Cerebellar cortex (tissue), 1 donor: Measurements from ENCODE around the gene MMAA.
A peak's percentile ranks its signal among the peaks of the same experiment; 100 is the strongest.
"Not testable (repeated sequence)": the region's sequence is repeated elsewhere in the genome, so short reads cannot be mapped to it uniquely, and the experiment has no call there.

Experiments
- DNase-seq: peaks from one replicate; pipeline ENCODE4 v3.0.0-alpha.2; 2015; ENCODE audit warnings: low spot score

The MMAA gene

DNA sequence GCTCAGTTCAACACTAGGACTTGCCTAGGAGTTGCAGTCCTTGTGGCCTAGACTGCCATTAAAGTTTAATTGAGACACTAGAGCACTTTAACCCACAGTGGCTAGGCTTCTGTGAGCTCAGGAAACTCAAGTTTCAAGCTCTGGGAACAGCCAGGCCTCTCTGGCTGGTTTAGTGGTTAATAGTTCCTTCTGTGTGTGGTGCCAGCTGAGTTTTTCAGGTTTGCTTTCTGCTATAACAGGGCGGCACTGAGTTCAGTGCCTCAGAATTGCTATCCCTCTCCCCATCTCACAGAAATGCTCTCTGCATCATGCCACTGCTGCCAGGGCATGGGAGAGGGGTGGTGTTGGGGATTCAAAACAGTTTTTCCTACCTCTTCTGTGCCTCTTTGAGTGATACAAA lies 15.9 kb downstream of the MMAA start:
- no peak for DNase-seq

DNA sequence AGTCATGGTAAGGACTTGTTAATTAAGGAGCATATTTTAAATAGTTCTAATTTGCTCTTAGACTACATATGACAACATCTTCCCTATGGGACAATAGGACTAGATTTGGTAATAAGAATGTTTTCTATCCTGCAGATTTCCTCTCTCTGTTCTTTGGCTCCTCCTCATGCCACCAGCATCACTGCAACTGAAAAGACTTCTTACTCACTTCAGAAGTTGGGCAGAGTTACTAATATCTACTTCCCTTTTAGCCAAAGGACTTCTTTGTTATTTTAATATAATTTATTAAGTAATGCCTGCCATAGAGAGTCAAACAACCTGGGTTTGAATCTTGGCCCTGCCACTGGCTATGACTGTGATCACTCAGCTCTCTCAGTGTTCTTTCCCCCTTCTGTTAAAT lies 16.4 kb downstream of the MMAA start:
- DNase-seq = no peak

DNA sequence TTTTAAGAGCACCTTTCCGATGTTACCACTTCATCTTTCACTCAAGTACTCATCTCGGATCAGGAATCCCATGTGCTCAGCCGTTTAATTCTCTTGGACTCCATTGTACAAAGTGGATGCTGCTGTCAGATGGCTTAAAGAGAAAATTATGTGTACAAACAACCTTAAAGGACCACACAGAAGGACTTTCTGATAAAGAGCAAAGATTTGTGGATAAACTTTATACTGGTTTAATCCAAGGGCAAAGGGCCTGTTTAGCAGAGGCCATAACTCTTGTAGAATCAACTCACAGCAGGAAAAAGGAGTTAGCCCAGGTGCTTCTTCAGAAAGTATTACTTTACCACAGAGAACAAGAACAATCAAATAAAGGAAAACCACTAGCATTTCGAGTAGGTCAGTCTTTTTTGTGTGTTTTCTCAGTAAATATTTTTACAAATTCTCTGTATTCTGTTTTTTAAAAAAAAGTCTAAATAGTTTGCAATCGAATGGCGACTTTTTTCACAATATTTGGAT lies 20.1 kb downstream of the MMAA start:
- DNase-seq = no peak

DNA sequence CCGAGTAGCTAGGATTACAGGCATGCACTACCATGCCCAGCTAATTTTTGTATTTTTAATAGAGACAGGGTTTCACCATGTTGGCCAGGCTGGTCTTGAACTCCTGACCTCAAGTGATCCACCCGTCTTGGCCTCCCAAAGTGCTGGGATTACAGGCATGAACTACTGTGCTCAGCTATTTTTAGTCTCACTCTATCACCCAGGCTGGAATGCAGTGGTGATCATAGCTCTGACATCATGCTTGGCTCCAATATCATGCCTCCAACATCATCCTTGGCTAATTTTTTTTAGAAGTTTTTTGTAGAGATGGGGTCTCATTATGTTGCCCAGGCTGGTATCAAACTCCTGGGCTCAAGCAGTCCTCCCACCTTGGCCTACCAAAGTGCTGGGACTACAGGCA lies 21.1 kb downstream of the MMAA start:
- not testable (repeated sequence) for DNase-seq

DNA sequence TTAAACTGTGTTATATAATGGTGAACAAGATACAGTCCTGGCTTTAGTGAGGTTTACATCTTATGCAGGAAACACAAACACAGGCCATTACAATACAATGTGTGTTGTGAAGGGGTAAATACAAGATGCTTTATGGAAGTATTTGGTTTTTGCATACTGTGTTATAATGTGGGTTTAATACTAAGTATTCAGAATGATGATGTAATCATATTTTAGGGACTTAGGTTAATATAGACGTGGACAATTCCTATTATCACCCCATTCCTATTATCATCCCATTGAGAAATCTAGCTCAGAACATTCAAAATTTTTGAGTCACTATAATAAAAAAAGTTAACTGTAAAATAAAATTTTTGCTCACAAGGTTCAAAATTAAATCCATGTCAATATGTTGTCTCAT lies 24.1 kb downstream of the MMAA start:
- DNase-seq = no peak

DNA sequence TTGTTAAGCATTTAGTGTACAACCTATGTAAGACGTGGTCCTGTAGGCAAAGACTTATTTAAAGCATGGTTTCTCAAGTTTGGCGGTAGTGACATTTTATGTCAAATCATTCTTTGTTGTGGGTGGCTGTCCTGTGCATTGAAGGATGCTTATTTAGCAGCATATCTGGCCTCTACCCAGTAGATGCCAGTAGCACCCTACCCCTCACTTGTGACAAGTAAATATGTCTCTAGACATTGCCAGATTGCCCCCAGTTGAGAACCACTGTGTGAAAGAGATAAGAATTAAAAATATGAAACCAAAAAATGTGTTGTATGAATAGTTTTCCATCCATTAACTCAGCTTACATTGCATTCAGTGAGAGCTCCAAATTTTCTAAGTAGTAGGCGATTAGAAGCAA lies 25.5 kb downstream of the MMAA start:
- peak; percentile 9 for DNase-seq

DNA sequence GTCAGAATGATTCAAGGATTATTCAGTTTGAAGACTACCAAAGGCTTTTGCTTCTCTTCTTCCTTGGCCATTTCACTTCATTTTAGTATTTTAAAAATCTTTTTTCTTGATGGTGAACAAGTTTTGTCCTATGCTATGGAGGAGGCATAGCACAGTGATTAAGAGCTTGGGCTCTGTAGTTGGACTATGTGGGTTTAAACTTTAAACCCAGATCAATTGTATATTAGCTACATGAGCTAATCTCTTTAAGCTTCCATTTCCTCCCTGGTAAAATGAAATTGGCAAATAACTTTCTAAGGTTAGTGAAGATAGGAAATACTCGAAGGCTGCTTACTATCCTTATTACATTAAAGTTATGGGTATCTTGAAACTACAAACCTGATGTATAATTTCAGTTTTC lies 37.0 kb downstream of the MMAA start:
- DNase-seq = no peak

DNA sequence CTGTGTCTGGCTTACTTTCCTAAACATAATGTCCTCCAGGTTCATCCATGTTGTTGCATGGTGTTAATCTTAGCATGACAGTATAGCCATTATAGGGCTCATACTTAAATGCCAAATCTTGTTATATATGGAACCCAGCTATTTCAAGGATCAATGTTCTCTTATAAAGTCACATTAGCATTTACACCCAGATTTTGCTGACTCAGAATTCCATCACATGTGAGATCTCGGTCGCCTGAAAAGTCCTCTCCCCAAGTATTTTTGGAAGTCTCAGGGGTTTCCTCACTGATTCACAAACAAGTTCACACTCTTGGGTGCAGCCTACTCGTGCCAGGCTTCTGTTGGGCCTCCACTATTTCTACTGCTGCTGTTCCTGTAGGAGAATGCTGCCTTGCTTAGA lies 40.9 kb downstream of the MMAA start:
- DNase-seq = no peak

DNA sequence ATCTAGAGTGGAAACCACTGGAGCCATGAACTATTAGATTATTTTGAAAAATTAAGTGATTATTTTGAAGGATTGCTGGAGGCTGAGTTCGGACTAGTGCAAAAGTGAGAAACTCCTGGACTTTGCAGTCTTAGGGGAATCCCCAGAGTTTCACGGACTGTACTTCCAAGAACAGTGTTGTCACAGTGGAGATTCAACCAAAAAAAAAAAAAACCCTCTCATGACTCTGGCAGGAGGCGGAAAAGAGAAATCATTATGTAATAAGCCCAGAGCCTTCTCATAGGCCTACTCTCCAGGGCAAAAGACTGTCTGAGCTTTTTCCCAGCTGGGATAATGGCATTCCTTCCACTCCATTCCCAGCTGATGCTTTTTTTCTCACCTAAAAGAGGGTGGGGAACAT lies 44.0 kb downstream of the MMAA start:
- no peak for DNase-seq

DNA sequence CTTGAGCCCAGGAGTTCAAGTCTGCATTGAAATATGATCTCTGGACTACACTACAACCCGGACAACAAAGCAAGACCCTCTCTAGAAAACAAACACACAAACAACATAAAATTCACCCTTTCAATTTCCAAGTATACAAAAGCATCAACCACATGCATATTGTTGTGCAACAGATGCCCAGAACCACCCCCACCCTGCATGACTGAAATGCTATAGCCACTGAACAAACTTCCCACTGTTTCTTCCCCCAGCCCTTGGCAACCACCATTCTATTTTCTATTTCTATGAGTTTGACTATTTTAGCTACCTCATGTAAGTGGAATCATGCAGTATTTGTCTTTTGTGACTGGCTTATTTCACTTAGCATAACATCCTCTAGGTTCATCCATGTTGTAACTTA lies 46.6 kb downstream of the MMAA start:
- DNase-seq = no peak

DNA sequence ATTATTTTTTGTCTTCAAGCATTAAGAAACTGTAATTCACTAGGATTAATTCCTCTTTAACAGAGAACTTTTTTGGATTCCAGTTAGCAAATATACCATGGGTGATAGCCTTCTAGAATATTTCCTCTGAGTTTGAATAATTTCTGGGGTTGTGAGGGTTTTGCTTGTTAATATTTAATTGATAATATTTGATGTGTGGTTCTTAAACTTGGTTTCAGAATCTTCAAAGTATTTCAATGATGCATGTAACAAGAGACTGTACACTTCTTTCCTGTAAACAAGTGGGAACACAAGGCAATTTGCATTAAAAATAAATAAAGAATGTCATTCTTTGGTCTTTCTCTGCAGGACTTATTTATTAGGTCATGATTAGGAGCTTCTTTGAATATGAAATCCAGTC lies 51.2 kb downstream of the MMAA start:
- DNase-seq = no peak

DNA sequence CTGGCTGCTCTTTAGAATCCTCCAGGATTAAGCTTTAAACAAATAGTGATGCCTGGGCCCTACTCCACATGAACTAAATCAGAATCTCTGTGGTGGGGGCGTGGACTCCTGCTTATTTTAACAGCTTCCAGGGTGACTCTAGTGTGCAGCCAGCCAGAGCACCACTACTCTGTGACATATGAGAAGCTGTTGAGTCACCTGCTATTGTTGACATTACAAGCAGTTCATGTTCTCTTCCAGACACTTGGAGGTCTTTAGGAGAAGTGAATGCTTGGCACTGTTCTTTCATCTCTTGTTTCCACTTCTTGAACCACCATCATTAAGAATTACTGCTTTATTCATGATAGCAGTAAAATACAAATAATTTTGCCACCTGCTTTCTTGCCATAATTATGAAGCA lies 60.3 kb downstream of the MMAA start:
- DNase-seq = no peak

DNA sequence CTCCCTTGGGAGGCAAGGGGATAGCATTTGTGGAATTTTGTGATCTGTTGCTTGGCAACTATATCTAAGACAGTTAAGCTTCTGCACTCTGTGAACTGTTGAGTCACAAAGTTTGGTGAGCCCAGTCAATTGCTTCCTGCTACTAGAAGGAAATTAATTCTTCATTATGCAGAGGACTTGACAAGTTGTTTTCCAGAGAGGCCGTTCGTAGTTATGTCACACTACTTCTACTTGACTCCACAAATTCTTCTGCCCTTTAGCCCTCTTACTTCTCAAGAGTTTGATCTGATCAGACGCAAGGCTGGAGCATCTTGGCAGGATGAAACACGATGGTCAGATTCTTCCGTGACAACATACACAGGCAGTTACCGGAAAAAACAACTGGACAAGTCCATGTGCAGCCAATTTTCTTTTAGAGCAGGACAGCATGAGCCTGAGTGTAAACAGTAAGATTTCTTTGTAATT lies 60.8 kb downstream of the MMAA start, which contains the start of gene C4orf51:
TSS of gene C4orf51 (plus strand) at position 156 of the 465 bp plus-strand sequence. CDS start at position 214, 58 bp downstream.
- no peak for DNase-seq

DNA sequence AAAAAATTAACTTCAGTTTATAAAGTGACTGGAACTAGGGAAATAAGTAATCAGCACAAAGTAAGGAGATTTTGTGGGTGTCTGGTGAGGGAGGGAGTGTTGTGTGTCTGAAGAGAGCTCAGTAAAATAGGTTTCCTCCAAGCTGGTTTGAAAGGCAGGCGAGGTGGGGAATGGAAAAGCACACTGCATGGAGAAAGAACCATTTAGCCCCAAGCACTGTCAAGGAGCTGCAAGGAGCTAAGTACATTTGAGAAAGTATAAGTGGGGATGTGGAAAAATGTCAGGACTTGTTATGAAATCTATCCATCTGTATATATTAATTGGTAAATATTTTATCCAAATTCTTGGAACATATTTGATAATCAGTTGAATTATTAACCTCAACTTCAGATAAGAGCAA lies 61.7 kb downstream of the MMAA start:
- no peak for DNase-seq

DNA sequence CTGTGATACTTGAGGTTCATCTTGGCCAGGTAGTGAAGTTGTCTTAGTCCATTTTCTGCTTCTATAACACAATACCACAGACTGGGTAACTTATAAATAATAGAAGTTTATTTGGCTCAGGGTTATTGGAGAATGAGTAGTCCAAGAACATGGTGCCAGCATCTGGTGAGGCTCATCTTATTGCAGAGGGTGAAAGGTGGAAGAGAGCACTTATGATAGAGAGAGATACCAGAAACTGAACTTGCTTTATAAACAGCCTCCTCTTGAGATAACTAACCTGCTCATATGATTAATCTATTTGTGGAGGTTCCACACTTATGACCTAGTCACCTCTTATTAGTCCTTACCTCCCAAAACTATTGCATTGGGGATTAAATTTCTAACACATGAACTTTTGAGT lies 62.3 kb downstream of the MMAA start:
- DNase-seq = no peak

DNA sequence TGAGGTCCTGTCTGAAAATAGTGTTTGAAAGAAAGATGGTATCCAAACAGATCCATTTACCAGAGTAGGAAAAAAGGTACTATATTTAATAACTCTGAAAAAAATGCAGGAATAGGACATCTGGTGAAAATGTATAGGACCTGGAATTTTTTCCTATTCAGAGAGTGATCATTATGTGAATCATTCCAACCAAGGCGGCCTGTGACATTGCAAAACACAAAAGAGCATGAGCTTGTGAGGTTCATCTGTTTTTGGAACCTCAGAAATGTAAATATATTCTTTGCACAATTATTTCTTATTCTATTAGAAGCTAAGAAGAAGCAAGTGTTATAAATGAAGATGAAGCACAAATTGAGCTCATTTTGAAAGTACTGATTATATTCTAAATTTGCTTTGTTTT lies 62.8 kb downstream of the MMAA start:
- no peak for DNase-seq

DNA sequence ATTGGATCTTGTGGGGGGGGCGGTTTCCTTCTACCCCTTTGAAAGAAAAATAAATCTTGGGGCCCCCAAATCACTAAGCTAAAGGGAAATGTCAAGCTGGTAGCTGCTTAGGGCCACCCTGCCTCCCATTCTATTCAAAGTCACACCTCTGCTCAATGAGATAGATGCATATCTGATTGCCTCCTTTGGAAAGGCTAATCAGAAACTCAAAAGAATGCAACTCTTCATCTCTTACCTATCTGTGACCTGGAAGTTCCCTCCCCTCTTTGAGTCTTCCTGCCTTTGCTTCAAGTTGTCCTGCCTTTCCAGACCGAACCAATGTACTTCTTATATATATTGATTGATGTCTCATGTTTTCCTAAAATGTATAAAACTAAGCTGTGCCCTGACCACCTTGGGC lies 67.8 kb downstream of the MMAA start:
- no peak for DNase-seq

DNA sequence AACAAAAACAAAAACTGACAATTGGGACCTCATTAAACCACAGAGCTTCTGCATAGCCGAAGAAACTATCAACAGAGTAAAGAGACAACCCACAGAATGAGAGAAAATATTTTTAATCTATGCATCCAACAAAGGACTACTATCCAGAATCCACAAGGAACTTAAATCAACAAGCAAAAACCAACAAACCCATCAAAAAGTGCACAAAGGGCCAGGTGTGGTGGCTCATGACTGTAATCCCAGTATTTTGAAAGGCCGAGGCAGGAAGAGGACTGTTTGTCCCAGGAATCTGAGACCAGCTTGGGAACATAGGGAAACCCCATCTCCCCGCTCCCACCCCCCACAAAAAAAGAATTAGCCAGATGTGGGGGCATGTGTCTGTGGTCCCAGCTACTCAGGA lies 71.4 kb downstream of the MMAA start:
- DNase-seq = no peak

DNA sequence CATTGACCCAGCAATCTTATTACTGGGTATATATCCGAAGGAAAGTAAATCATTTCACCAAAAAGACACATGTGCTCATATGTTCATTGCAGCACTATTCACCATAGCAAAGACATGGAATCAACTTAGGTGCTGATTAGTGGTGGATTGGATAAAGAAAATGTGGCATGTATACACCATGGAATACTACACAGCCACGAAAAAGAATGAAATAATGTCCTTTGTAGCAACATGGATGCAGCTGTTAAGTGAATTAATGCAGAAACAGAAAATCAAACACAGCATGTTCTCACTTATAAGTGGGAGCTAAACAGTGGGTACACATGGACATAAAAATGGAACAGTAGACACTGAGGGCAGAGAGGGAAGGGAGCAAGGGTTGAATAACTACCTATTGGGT lies 72.2 kb downstream of the MMAA start:
- not testable (repeated sequence) for DNase-seq

DNA sequence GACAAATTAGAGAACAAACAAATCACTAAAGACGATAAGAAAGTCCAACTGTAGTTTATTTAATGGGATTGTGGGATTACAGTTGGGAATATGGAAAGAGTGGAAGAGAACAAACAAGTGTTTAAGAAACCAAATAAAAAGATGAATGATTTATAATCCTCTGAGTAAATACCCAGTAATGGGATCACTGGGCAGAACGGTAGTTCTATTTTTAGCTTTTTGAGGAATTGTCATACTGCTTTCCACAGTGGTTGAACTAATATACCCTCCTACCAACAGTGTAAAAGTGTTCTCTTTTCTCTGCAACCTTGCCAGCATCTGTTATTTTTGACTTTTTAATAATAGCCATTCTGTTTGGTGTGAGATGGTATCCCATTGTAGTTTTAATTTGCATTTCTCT lies 75.7 kb downstream of the MMAA start:
- DNase-seq = no peak

DNA sequence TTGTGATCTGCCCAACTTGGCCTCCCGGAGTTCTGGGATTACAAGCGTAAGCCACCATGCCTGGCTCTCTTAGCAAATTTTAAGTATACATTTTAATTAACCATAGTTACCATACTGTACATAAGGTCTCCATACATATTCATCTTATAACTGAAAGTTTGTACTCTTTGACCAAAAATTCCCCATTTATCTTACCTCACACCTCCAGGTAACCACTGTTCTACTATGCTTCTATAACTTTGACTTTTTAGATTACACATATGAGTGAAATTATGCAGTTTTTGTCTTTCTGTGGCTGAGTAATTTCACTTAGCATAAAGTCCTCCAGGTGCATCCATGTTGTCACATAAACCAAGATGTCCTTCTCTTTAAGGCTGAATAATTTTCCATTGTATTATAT lies 78.1 kb downstream of the MMAA start:
- no peak for DNase-seq

DNA sequence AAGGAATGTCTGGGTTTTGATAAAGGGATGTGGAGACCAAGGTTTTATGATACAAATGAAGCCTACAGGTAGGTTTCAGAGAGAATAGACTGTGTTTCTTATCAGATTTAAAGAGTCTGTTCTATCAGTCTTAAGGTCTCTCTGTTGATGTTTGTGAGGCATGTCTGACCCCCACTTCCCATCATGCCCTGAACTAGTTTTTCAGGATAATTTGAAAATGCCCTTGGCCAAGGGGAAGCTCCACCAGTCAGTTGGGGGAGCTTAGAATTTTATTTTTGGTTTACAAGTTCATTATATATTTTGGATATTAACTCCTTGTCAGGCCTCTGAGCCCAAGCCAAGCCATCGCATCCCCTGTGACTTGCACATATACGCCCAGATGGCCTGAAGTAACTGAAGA lies 79.3 kb downstream of the MMAA start:
- DNase-seq = no peak

DNA sequence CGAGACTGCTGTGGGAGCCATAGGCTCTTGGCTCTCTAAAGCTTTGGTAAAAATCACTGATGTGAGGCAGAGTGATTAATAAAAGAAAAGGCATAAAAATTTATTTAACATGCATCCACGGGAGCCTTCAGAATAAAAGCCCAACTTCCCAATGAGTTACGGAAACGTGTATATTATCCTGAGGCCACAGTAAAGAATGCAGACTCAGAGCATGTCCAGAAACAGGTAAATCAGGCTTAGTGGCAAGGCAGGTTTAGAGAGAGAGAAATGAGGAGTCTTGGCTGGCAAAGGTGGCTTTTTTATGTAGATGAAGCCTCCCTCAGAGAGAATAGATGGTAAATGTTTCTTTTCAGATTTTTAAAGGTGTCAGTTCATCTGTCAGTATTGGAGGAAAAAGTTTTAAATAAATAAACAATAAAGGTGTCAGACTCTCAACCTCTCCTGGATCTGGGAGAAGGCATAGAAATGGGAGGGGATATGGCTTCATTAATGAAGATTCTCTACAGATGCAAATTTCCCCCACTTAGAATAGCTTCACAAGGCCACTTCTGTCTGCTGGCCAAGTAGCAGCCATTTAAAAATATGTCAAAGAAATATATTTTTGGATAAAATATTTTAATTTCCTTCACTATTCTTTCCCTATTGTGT lies 84.8 kb downstream of the MMAA start:
- DNase-seq = no peak

DNA sequence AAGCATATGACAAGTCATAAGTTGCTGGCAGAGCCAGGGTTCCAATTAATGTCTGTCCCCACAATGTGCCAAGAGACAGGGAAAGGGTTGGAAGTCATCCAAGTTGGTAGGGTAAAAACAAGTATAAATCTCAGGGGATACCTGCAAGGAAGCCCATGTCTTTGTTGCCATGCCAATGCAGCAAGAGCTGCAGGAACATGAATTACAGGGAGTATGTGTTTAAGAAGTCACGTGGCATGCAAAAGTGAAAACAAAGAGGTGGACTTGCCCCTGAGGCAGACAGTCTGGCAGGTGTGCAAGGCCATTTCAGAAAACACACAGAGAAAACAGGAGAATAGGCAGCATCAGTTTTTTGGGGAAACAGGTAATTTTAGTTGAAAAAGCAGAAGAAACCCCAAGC lies 90.2 kb downstream of the MMAA start:
- peak; percentile 33 for DNase-seq
